Measurements from ENCODE around the gene PIGB. TPM values are rescaled to one million over a fixed set of nuclear protein-coding genes. Genes with fewer than 3 reads are reported as not detected.
"Not testable (repeated sequence)": the region's sequence is repeated elsewhere in the genome, so short reads cannot be mapped to it uniquely, and the experiment has no call there.

PIGB gene
- total RNA-seq, 1 donor from 2014 or later, result 14.4 TPM

GRCh38 chr15:55289746-55290527 is 29.1 kb upstream of the PIGB start, which contains the start of gene RAB27A:
Gene RAB27A, minus strand, starts transcription at chr15:55289813. Its CDS starts 54,879 bp downstream, at chr15:55234934.
- Histone ChIP-seq H3K27ac (peak within 1 kb of the TSS; percentile 96), H3K4me1 (peaks cover 34% of the 10 kb centered on the region)
- peak; percentile 87 for DNase-seq

GRCh38 chr15:55290528-55291057 is 28.4 kb upstream of the PIGB start:
- H3K27ac ChIP-seq, result peak overlapping the region; percentile 96
- H3K4me3 ChIP-seq, result peak overlapping the region; percentile 80

More at GRCh38 chr15:55289746-55290527, 29.1 kb upstream of the PIGB start, which contains the start of gene RAB27A:
- TF ChIP-seq CTCF (IDR thresholded peaks at IDR 0.05), result no peak
- H3K27me3 ChIP-seq (ENCODE audit: low read depth), result no peaks in the 10 kb centered on the region
- peak within 1 kb of the TSS; percentile 80 for H3K4me3 ChIP-seq
- peak; percentile 93 to 95 for ATAC-seq
- no peaks in the 10 kb centered on the region for H3K9me3 ChIP-seq
- intact Hi-C loops (cut with DNase I), result loop anchor here (5.0 kb wide), 1 partner anchor 73 kb away; no protein-coding TSS in a partner anchor
- no peaks in the 10 kb centered on the region for H3K36me3 ChIP-seq

GRCh38 chr15:55297315-55297714 is 21.7 kb upstream of the PIGB start:
- intact Hi-C loops (cut with DNase I), result no loop called here
- no peak for TF ChIP-seq CTCF (IDR thresholded peaks at IDR 0.05)
- ATAC-seq (no peak), DNase-seq (no peak)
- Histone ChIP-seq H3K4me3 (no peak overlapping the region), H3K4me1 (no peaks in the 10 kb centered on the region), H3K27ac (no peak overlapping the region), H3K9me3 (no peaks in the 10 kb centered on the region), H3K27me3 (ENCODE audit: low read depth) (no peaks in the 10 kb centered on the region), H3K36me3 (no peaks in the 10 kb centered on the region)

More at GRCh38 chr15:55290528-55291057, 28.4 kb upstream of the PIGB start:
- TF ChIP-seq CTCF (IDR thresholded peaks at IDR 0.05), result peak; percentile 97
- Histone ChIP-seq H3K9me3 (no peaks in the 10 kb centered on the region), H3K4me1 (peaks cover 27% of the 10 kb centered on the region), H3K36me3 (no peaks in the 10 kb centered on the region), H3K27me3 (ENCODE audit: low read depth) (no peaks in the 10 kb centered on the region)
- ATAC-seq (peak; percentile 89 to 92), DNase-seq (peak; percentile 92)
- intact Hi-C loops (cut with DNase I), result loop anchor here (5.0 kb wide), 1 partner anchor 73 kb away; no protein-coding TSS in a partner anchor

GRCh38 chr15:55302801-55303200 is 16.2 kb upstream of the PIGB start:
- H3K9me3 ChIP-seq; H3K4me3 ChIP-seq; H3K27ac ChIP-seq; intact Hi-C loops (cut with DNase I); H3K4me1 ChIP-seq; H3K36me3 ChIP-seq; H3K27me3 ChIP-seq (ENCODE audit: low read depth); ATAC-seq; DNase-seq: not testable (repeated sequence)

- no peaks in the 10 kb centered on the region for H3K9me3 ChIP-seq
- peak overlapping the region; percentile 94 for H3K27ac ChIP-seq
- H3K4me3 ChIP-seq, result peak overlapping the region; percentile 69
- no peak for DNase-seq
- H3K27me3 ChIP-seq (ENCODE audit: low read depth), result no peaks in the 10 kb centered on the region
- H3K36me3 ChIP-seq, result no peaks in the 10 kb centered on the region
- ATAC-seq, result peak; percentile 50 to 63
- no peak for TF ChIP-seq CTCF (IDR thresholded peaks at IDR 0.05)
- intact Hi-C loops (cut with DNase I), result no loop called here
- peaks cover 33% of the 10 kb centered on the region for H3K4me1 ChIP-seq
Observed at GRCh38 chr15:55319537-55320237, 665 bp downstream of the PIGB start.
